ENCODE data around the gene BRWD1. TPM values are rescaled to one million over a fixed set of nuclear protein-coding genes. Genes with fewer than 3 reads are reported as not detected.

The BRWD1 gene
- polyA plus RNA-seq, 2 of the 4 experiments (the other 2 are of a cell fraction) = 6.9 to 22.2 TPM

DNA sequence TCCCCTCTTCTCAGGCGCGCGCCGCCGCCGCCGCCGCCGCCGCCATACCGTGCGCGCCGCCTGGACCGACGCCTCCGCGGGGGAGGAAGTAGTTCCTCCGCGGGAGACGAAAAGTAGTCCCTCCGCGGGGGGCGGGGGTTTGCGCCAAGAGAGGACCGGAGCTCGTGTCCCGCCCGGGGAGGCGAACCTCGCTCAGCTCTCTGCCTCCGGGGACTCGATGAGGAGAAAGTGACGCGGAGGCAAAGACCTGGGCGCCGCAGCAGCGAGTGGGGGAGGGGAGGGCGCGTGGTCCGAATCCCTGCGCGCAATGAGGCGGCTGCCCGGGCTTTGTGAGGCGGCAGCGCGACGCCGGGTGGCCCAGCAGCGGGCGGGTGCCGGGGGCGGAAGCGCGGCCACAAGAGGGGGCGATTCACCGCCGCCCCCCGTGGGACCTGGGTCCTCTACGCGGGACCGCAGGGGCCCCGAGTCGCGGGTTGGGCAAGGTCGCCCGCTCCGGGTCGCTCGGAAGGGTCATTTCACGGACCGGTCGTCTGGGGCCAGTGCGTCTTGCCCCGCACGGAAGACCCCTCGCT lies at the start of gene BRWD1 (continued):
- TF ChIP-seq, protein P1, sequence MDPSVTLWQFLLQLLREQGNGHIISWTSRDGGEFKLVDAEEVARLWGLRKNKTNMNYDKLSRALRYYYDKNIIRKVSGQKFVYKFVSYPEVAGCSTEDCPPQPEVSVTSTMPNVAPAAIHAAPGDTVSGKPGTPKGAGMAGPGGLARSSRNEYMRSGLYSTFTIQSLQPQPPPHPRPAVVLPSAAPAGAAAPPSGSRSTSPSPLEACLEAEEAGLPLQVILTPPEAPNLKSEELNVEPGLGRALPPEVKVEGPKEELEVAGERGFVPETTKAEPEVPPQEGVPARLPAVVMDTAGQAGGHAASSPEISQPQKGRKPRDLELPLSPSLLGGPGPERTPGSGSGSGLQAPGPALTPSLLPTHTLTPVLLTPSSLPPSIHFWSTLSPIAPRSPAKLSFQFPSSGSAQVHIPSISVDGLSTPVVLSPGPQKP (IDR thresholded peaks at IDR 0.05; ENCODE audit: low read depth, low read length) = no peak
- TF ChIP-seq ZSCAN20 (CRISPR knock-in tag; IDR thresholded peaks at IDR 0.05) (no peak), MYC (IDR thresholded peaks at IDR 0.05; ENCODE audit: borderline replicate concordance, low read length) (no peak; the same call in 1 of the 2 replicates), RFX5 (IDR thresholded peaks at IDR 0.05) (no peak), ZNF302 (CRISPR knock-in tag; IDR thresholded peaks at IDR 0.05) (no peak), MAFK (IDR thresholded peaks at IDR 0.05; ENCODE audit: partially characterized antibody) (no peak), CBX2 (IDR thresholded peaks at IDR 0.05; ENCODE audit: borderline replicate concordance, low read depth) (no peak), NPAS2 (CRISPR knock-in tag; IDR thresholded peaks at IDR 0.05; ENCODE audit: borderline replicate concordance) (no peak), RAD21 (conservative IDR thresholded peaks at IDR 0.05 in 1 of 2, IDR thresholded peaks at IDR 0.05 in 1 of 2) (peak in 1 of 2 experiments; percentile 20; a peak in 1 of 5 replicates), EP300 (IDR thresholded peaks at IDR 0.05) (no peak), TFCP2L1 (CRISPR knock-in tag; IDR thresholded peaks at IDR 0.05) (no peak), HEYL (CRISPR knock-in tag; IDR thresholded peaks at IDR 0.05) (no peak), SMC3 (IDR thresholded peaks at IDR 0.05) (peak; percentile 2; the same call in 1 of the 3 replicates), PHF8 (IDR thresholded peaks at IDR 0.05; ENCODE audit: borderline replicate concordance, low read depth) (peak; percentile 59; the same call in 1 of the 2 replicates), JUN (IDR thresholded peaks at IDR 0.05) (peak; percentile 83 to 92), HDAC2 (IDR thresholded peaks at IDR 0.05) (no peak), BHLHE40 (IDR thresholded peaks at IDR 0.05; ENCODE audit: low read depth, low read length) (no peak), EHF (CRISPR knock-in tag; IDR thresholded peaks at IDR 0.05) (no peak; the same call in 1 of the 2 replicates), ZFP36 (IDR thresholded peaks at IDR 0.05; ENCODE audit: borderline replicate concordance, partially characterized antibody) (no peak), CBX8 (IDR thresholded peaks at IDR 0.05) (no peak), POLR2A (IDR thresholded peaks at IDR 0.05; ENCODE audit: low read length) (peak; percentile 60), KDM5A (IDR thresholded peaks at IDR 0.05) (no peak)
- TF ChIP-seq, protein P2, sequence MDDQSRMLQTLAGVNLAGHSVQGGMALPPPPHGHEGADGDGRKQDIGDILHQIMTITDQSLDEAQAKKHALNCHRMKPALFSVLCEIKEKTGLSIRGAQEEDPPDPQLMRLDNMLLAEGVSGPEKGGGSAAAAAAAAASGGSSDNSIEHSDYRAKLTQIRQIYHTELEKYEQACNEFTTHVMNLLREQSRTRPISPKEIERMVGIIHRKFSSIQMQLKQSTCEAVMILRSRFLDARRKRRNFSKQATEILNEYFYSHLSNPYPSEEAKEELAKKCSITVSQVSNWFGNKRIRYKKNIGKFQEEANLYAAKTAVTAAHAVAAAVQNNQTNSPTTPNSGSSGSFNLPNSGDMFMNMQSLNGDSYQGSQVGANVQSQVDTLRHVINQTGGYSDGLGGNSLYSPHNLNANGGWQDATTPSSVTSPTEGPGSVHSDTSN (IDR thresholded peaks at IDR 0.05) = peak; percentile 93
- TF ChIP-seq, protein P3, sequence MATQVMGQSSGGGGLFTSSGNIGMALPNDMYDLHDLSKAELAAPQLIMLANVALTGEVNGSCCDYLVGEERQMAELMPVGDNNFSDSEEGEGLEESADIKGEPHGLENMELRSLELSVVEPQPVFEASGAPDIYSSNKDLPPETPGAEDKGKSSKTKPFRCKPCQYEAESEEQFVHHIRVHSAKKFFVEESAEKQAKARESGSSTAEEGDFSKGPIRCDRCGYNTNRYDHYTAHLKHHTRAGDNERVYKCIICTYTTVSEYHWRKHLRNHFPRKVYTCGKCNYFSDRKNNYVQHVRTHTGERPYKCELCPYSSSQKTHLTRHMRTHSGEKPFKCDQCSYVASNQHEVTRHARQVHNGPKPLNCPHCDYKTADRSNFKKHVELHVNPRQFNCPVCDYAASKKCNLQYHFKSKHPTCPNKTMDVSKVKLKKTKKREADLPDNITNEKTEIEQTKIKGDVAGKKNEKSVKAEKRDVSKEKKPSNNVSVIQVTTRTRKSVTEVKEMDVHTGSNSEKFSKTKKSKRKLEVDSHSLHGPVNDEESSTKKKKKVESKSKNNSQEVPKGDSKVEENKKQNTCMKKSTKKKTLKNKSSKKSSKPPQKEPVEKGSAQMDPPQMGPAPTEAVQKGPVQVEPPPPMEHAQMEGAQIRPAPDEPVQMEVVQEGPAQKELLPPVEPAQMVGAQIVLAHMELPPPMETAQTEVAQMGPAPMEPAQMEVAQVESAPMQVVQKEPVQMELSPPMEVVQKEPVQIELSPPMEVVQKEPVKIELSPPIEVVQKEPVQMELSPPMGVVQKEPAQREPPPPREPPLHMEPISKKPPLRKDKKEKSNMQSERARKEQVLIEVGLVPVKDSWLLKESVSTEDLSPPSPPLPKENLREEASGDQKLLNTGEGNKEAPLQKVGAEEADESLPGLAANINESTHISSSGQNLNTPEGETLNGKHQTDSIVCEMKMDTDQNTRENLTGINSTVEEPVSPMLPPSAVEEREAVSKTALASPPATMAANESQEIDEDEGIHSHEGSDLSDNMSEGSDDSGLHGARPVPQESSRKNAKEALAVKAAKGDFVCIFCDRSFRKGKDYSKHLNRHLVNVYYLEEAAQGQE (IDR thresholded peaks at IDR 0.05) = no peak
- TF ChIP-seq, protein P4, sequence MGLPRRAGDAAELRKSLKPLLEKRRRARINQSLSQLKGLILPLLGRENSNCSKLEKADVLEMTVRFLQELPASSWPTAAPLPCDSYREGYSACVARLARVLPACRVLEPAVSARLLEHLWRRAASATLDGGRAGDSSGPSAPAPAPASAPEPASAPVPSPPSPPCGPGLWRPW (IDR thresholded peaks at IDR 0.05) = no peak

Measured in A549 (cell line).